HepG2 (cell line): ENCODE measurements around the gene L1CAM.

Experiments used
- CTCF ChIP-seq: sonication (generic); formaldehyde crosslinking; IDR thresholded peaks from 2 replicates; pipeline ENCODE4 v1.5.0; 2020; ENCODE audit warnings: mild to moderate bottlenecking, missing genetic modification reagents, moderate library complexity
- EP300 ChIP-seq, 3 experiments: sonication (generic) in 1 of 3; formaldehyde crosslinking in 1 of 3; IDR thresholded peaks; 2 replicates each; pipeline versions ENCODE4 v1.5.1 to v1.6.1; 2011 to 2020; ENCODE audit warnings: low read depth in 2 of 3, low read length in 2 of 3, borderline replicate concordance in 1 of 3, improper control_type of control experiment in 1 of 3, mild to moderate bottlenecking in 1 of 3, missing genetic modification reagents in 1 of 3, moderate library complexity in 1 of 3
- GPBP1L1 ChIP-seq: sonication (generic); formaldehyde crosslinking; IDR thresholded peaks from 2 replicates; pipeline ENCODE4 v1.5.0; 2020; ENCODE audit warnings: mild to moderate bottlenecking, missing genetic modification reagents
- HDAC6 ChIP-seq: fragments of 200-600 bp; sonication (generic); IDR thresholded peaks from 2 replicates; pipeline ENCODE4 v1.7.0; 2017; ENCODE audit warnings: mild to moderate bottlenecking, antibody characterized with exemption, low read length, low read depth
- MAX ChIP-seq: IDR thresholded peaks from 2 replicates; pipeline ENCODE4 v1.6.1; 2012; ENCODE audit warnings: inconsistent platforms
- PAWR ChIP-seq: sonication (generic); formaldehyde crosslinking; IDR thresholded peaks from 2 replicates; pipeline ENCODE4 v1.4.0; 2020; ENCODE audit warnings: missing genetic modification reagents, mild to moderate bottlenecking, borderline replicate concordance
- RNF219 ChIP-seq: sonication (generic); formaldehyde crosslinking; IDR thresholded peaks from 2 replicates; pipeline ENCODE4 v1.5.0; 2020; ENCODE audit warnings: mild to moderate bottlenecking, missing genetic modification reagents
- SETDB1 ChIP-seq: sonication (generic); formaldehyde crosslinking; IDR thresholded peaks from 2 replicates; pipeline ENCODE4 v1.5.1; 2020; ENCODE audit warnings: missing genetic modification reagents, mild to moderate bottlenecking, borderline replicate concordance
- SP2 ChIP-seq: sonication (generic); formaldehyde crosslinking; IDR thresholded peaks from 2 replicates; pipeline ENCODE4 v1.5.1; 2020; ENCODE audit warnings: mild to moderate bottlenecking, missing genetic modification reagents
- TAF15 ChIP-seq: fragments of 200-400 bp; formaldehyde crosslinking; IDR thresholded peaks from one replicate; pipeline ENCODE4 v1.6.1; 2018; ENCODE audit warnings: mild to moderate bottlenecking, low read depth, low read length; ENCODE audit not compliant: poor library complexity, severe bottlenecking
- USF2 ChIP-seq, 2 experiments: sonication (generic) in 1 of 2; formaldehyde crosslinking in 1 of 2; IDR thresholded peaks; 2 replicates each; pipeline versions ENCODE4 v1.5.1 to v1.6.1; 2011 to 2020; ENCODE audit warnings: borderline replicate concordance in 1 of 2, low read depth in 1 of 2, low read length in 1 of 2, mild to moderate bottlenecking in 1 of 2, missing genetic modification reagents in 1 of 2, moderate library complexity in 1 of 2
- ZNF232 ChIP-seq: sonication (generic); formaldehyde crosslinking; IDR thresholded peaks from 2 replicates; pipeline ENCODE4 v1.4.0; 2020; ENCODE audit warnings: missing genetic modification reagents, borderline replicate concordance
- ZNF512 ChIP-seq: sonication (generic); formaldehyde crosslinking; IDR thresholded peaks from 2 replicates; pipeline ENCODE4 v1.4.0; 2020; ENCODE audit warnings: mild to moderate bottlenecking, missing genetic modification reagents

- TF ChIP-seq CTCF (CRISPR knock-in tag) (no peak), SETDB1 (CRISPR knock-in tag) (no peak), SP2 (CRISPR knock-in tag) (no peak), HDAC6 (no peak), RNF219 (CRISPR knock-in tag) (no peak), TAF15 (no peak), ZNF232 (CRISPR knock-in tag) (no peak), USF2 (IDR thresholded peaks at IDR 0.05; ENCODE audit: low read depth, low read length) (no peak), USF2 (CRISPR knock-in tag; IDR thresholded peaks at IDR 0.05; ENCODE audit: borderline replicate concordance) (no peak), MAX (no peak), EP300 (IDR thresholded peaks at IDR 0.05; ENCODE audit: low read depth in 2 of 2, low read length in 2 of 2) (no peak), EP300 (CRISPR knock-in tag; IDR thresholded peaks at IDR 0.05; ENCODE audit: borderline replicate concordance) (no peak), ZNF512 (CRISPR knock-in tag) (no peak), GPBP1L1 (CRISPR knock-in tag) (no peak), PAWR (CRISPR knock-in tag) (no peak)
Measured at GRCh38 chrX:153871451-153871850, 14.5 kb downstream of the L1CAM start.
